Activated T-helper 1 cell treated with Interleukin-2 at 50 U/mL for 16 hours (primary cell): ENCODE data around the gene PDE11A.

Experiments
- DNase-seq: peaks from one replicate; pipeline ENCODE4 v3.0.0-alpha.2; 2020; ENCODE audit warnings: low read depth

Gene PDE11A

GRCh38 chr2:177597759-177598158 is 474.8 kb downstream of the PDE11A start:
- no peak for DNase-seq

GRCh38 chr2:177596866-177597265 is 475.7 kb downstream of the PDE11A start:
- no peak for DNase-seq

GRCh38 chr2:177595126-177595845 is 477.3 kb downstream of the PDE11A start:
- DNase-seq: no peak

- no peak for DNase-seq
Observed at GRCh38 chr2:177593402-177593801, 479.2 kb downstream of the PDE11A start.

- DNase-seq: no peak
Observed at GRCh38 chr2:177592945-177593344, 479.6 kb downstream of the PDE11A start.

GRCh38 chr2:177592397-177592796 is 480.2 kb downstream of the PDE11A start:
- no peak for DNase-seq

GRCh38 chr2:177589186-177589585 is 483.4 kb downstream of the PDE11A start:
- DNase-seq: no peak

- no peak for DNase-seq
Observed at GRCh38 chr2:177588671-177589070, 483.9 kb downstream of the PDE11A start.

GRCh38 chr2:177587371-177587770 is 485.2 kb downstream of the PDE11A start:
- DNase-seq: no peak

GRCh38 chr2:177586154-177586553 is 486.4 kb downstream of the PDE11A start:
- no peak for DNase-seq

GRCh38 chr2:177585234-177585863 is 487.2 kb downstream of the PDE11A start:
- no peak for DNase-seq

- DNase-seq: no peak
Observed at GRCh38 chr2:177584030-177584692, 488.4 kb downstream of the PDE11A start.

- DNase-seq: no peak
Observed at GRCh38 chr2:177582000-177582399, 490.6 kb downstream of the PDE11A start.

GRCh38 chr2:177579486-177580036 is 493.0 kb downstream of the PDE11A start:
- DNase-seq: no peak

GRCh38 chr2:177578454-177578853 is 494.1 kb downstream of the PDE11A start:
- no peak for DNase-seq

- DNase-seq: no peak
Observed at GRCh38 chr2:177577075-177577474, 495.5 kb downstream of the PDE11A start.

GRCh38 chr2:177575358-177575757 is 497.2 kb downstream of the PDE11A start:
- DNase-seq: no peak

- no peak for DNase-seq
Observed at GRCh38 chr2:177574356-177574755, 498.2 kb downstream of the PDE11A start.
